Gastroesophageal sphincter (tissue), 3 donors: Measurements from ENCODE around the gene DRC1.

ENCODE experiments used
- CTCF ChIP-seq, 4 experiments: fragments of 200-600 bp in 2 of 4; fragments of 450-650 bp in 2 of 4; sonication (generic) in 1 of 4; IDR thresholded peaks; one replicate each; pipeline ENCODE4 v1.5.1; 2017 to 2019; ENCODE audit warnings: antibody characterized with exemption in 4 of 4, mild to moderate bottlenecking in 2 of 4, moderate library complexity in 2 of 4
- EP300 ChIP-seq: sonication (generic); formaldehyde crosslinking; IDR thresholded peaks from one replicate; pipeline ENCODE4 v1.6.1; 2017; ENCODE audit warnings: antibody characterized with exemption, mild to moderate bottlenecking
- POLR2A ChIP-seq, 2 donors: fragments of 450-650 bp; IDR thresholded peaks; one replicate each; pipeline ENCODE4 v1.6.1; 2017; ENCODE audit warnings: antibody characterized with exemption in 2 of 2, mild to moderate bottlenecking in 2 of 2, moderate library complexity in 1 of 2
- POLR2AphosphoS5 ChIP-seq: sonication (generic); formaldehyde crosslinking; IDR thresholded peaks from one replicate; pipeline ENCODE4 v1.6.1; 2017; ENCODE audit warnings: antibody characterized with exemption

DNA sequence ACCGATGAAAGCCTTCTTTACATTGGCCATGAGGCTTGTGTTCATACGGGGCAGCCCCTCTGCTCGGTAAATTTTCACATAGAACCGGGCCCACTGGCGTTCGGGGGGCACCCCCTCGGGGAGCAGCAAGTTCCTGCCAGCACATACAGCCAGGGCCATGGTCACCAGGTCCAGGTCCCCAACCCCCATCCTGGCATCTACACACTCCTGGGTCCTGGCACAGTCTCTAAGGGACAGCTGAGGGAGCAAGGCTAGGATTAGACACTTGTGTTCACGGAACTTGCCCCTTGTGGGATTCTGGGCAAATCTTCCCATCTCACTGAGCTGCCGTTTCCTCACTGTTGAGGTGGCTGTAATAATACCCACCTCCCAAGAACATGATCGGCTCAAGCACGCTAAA, 81.8 kb downstream of the DRC1 start:
- TF ChIP-seq EP300 (no peak), CTCF (IDR thresholded peaks at IDR 0.05) (no peak), POLR2A (IDR thresholded peaks at IDR 0.05) (no peak), POLR2AphosphoS5 (no peak)
